ENCODE measurements around the gene ITPR1. TPM values are rescaled to one million over a fixed set of nuclear protein-coding genes. Genes with fewer than 3 reads are reported as not detected.

Gene ITPR1
- total RNA-seq, 1 donor from 2014 or later: 143 TPM

DNA sequence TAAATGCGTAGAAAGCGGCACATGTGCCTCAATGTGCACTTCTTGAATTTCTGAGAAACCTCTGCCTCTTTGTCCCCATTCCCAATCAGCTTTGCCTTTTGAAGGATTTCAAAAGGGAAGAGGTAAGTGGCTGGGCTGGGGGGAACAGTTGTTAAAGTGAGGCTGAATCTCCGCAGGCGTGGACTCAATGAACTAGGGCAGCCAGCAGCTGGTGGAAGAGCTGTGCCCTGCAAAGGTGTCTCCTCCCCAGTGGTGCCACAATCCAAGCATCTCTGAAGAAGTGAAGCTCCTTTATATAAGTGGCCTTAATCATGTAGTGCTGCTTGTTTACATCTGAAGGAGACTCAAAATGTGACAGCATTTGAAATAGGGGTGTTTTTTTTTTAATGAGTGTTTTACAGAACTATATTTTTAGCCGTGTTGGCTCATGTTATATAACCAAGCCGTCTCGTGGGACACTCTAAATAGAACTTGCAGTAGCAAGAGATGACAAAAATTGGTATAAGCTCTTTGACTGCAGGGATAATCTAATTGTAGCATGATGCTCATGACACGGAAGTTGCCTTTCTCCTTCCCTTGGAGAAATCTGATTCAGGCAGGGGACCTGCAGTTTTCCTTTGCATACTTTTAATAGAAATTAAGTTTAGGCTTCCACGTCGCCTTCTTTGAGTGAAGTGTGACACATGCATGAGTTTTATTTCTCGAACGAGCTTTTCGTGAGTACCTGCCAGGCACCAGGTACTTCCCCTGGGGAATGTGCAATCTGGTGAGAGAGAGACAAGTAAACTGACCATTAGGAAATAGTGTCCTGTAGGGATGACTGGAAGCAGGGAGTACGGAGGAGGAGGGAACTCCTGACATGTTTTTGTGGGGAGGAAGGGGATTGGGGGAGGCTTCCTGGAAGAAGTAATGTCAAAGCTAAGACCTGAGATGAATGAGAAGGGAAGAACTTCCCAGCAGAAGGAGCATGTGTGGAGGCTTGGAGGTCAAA, 306.4 kb downstream of the ITPR1 start:
- Mint-ChIP-seq H3K4me3 (no peak overlapping the region), H3K36me3 (ENCODE audit: low read depth) (peaks cover 96% of the 10 kb centered on the region)

DNA sequence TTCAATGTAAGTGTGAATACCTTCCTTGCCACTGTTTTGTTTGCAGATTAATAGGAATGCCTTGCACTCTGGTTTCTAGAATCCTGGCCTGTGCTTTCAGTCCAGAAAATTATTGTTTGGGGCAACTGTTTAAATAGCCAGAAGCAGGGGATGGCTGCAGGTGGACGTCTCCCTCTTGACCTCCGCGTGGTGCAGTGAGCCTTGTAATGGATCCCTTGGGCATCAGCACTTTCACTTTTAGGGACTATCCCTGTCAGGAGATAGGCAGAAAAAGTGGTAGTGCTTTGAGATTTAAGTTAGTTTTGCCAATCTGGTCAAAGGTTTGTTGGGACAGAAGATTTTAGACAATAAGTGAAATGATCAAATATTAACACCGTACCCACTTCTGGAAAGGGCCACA, 307.4 kb downstream of the ITPR1 start:
- peaks cover 97% of the 10 kb centered on the region for H3K36me3 Mint-ChIP-seq (ENCODE audit: low read depth)
- no peaks in the 10 kb centered on the region for H3K27me3 Mint-ChIP-seq
- DNase-seq (no peak), ATAC-seq (ENCODE audit: low read depth) (no peak)
- intact Hi-C loops (cut with micrococcal nuclease): no loop called here
- peaks cover 2% of the 10 kb centered on the region for H3K9me3 Mint-ChIP-seq
- CTCF ChIA-PET: no interaction called here
- no peak overlapping the region for H3K4me3 Mint-ChIP-seq
- POLR2A ChIA-PET: interaction anchor here (0.6 kb wide), 1 partner anchor 226 kb away, joined by 3 read pairs; no protein-coding TSS in a partner anchor
- H3K4me1 Mint-ChIP-seq: no peaks in the 10 kb centered on the region
- no peak for TF ChIP-seq CTCF (IDR thresholded peaks at IDR 0.05)
- no peak overlapping the region for H3K27ac Mint-ChIP-seq

More for the DNA sequence above, 306.4 kb downstream of the ITPR1 start:
- no peak for ATAC-seq (ENCODE audit: low read depth)
- Mint-ChIP-seq H3K27ac (no peak overlapping the region), H3K9me3 (peaks cover 2% of the 10 kb centered on the region), H3K27me3 (no peaks in the 10 kb centered on the region), H3K4me1 (no peaks in the 10 kb centered on the region)
- DNase-seq: no peak
- POLR2A ChIA-PET: no interaction called here
- no peak for TF ChIP-seq CTCF (IDR thresholded peaks at IDR 0.05)
- intact Hi-C loops (cut with micrococcal nuclease): no loop called here
- CTCF ChIA-PET: no interaction called here

DNA sequence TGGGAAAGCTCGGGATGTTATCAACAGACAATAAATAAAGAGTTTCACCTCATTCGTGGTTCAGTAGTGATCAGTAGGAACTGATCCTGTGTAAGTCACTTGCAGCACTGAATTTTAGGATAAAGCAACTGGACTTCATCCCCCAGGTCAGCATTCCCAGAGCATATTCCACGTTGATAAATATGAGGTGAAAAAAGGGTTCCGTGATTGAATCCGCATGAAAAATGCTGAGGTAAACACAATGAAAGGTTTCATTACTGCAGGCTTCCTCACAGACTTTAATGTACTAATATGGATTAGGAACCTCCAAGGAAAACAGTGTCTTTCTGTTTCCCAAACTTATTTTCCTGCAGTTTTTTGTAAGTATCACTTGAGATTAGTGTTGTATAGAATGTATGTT, 308.7 kb downstream of the ITPR1 start:
- no peaks in the 10 kb centered on the region for H3K9me3 Mint-ChIP-seq
- no peak overlapping the region for H3K27ac Mint-ChIP-seq
- ChIA-PET CTCF (no interaction called here), POLR2A (no interaction called here)
- H3K4me1 Mint-ChIP-seq: no peaks in the 10 kb centered on the region
- intact Hi-C loops (cut with micrococcal nuclease): no loop called here
- no peak overlapping the region for H3K4me3 Mint-ChIP-seq
- DNase-seq (no peak), ATAC-seq (ENCODE audit: low read depth) (no peak)
- H3K27me3 Mint-ChIP-seq: no peaks in the 10 kb centered on the region
- TF ChIP-seq CTCF (IDR thresholded peaks at IDR 0.05): no peak
- peaks cover 97% of the 10 kb centered on the region for H3K36me3 Mint-ChIP-seq (ENCODE audit: low read depth)

GRCh38 chr3:4802903-4803302, 309.8 kb downstream of the ITPR1 start:
- POLR2A ChIA-PET: no interaction called here
- CTCF ChIA-PET: interaction anchor here (1.0 kb wide), 1 partner anchor 91 kb away, joined by 3 read pairs; no protein-coding TSS in a partner anchor
- H3K4me1 Mint-ChIP-seq: no peaks in the 10 kb centered on the region
- no peak overlapping the region for H3K27ac Mint-ChIP-seq
- intact Hi-C loops (cut with micrococcal nuclease): no loop called here
- TF ChIP-seq CTCF (IDR thresholded peaks at IDR 0.05): no peak
- H3K4me3 Mint-ChIP-seq: no peak overlapping the region
- no peaks in the 10 kb centered on the region for H3K27me3 Mint-ChIP-seq
- peaks cover 95% of the 10 kb centered on the region for H3K36me3 Mint-ChIP-seq (ENCODE audit: low read depth)
- ATAC-seq (ENCODE audit: low read depth) (no peak), DNase-seq (no peak)
- H3K9me3 Mint-ChIP-seq: no peaks in the 10 kb centered on the region

Data from activated B cell treated with CpG ODN at 0.5 μM for 24 hours (primary cell).